GM08714 (cell line): Measurements from ENCODE around the gene OSBPL3.
"Not testable (repeated sequence)": the region's sequence is repeated elsewhere in the genome, so short reads cannot be mapped to it uniquely, and the experiment has no call there.

ENCODE experiments used
- H3K4me3 ChIP-seq: fragments of 200-500 bp; sonication (Bioruptor generic); 2 replicates; pipeline ENCODE4 v1.5.1; 2014; ENCODE audit warnings: mild to moderate bottlenecking, low read length, inconsistent platforms
- ZNF274 ChIP-seq: IDR thresholded peaks from 2 replicates; pipeline ENCODE4 v1.6.1; 2012; ENCODE audit warnings: mild to moderate bottlenecking, low read depth, low read length

Gene OSBPL3

GRCh38 chr7:24979863-24980533 is at the start of gene OSBPL3:
Gene OSBPL3, minus strand, starts transcription at chr7:24980178. Its CDS starts 87,706 bp downstream, at chr7:24892472.
- peak within 1 kb of the TSS; percentile 81 for H3K4me3 ChIP-seq
- TF ChIP-seq ZNF274, result no peak

GRCh38 chr7:25029075-25029474 is 49.1 kb upstream of the OSBPL3 start:
- no peak overlapping the region for H3K4me3 ChIP-seq
- TF ChIP-seq ZNF274, result no peak

GRCh38 chr7:25028370-25029021 is 48.5 kb upstream of the OSBPL3 start:
- no peak overlapping the region for H3K4me3 ChIP-seq
- no peak for TF ChIP-seq ZNF274

GRCh38 chr7:25026156-25026555 is 46.2 kb upstream of the OSBPL3 start:
- H3K4me3 ChIP-seq, result no peak overlapping the region
- TF ChIP-seq ZNF274, result no peak

GRCh38 chr7:25025218-25025671 is 45.3 kb upstream of the OSBPL3 start:
- TF ChIP-seq ZNF274, result no peak
- no peak overlapping the region for H3K4me3 ChIP-seq

DNA sequence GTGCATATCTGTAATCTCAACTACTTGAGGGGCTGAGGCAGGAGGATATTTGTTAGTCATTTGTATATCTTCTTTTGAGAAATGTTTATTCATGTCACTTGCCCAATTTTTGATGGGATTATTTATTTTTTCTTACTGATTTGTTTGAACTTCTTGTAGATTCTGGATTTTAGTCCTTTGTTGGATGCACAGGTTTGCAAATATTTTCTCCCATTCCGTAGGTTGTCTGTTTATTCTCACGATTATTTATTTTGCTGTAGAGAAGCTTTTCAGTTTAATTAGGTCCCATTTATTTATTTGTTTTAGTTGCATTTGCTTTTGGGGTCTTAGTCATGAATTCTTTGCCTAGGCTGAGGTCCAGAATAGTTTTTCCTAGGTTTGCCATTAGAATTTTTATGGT is 44.1 kb upstream of the OSBPL3 start:
- no peak overlapping the region for H3K4me3 ChIP-seq
- no peak for TF ChIP-seq ZNF274

GRCh38 chr7:25017671-25018070 is 37.7 kb upstream of the OSBPL3 start:
- not testable (repeated sequence) for H3K4me3 ChIP-seq

GRCh38 chr7:25014756-25015155 is 34.8 kb upstream of the OSBPL3 start:
- no peak for TF ChIP-seq ZNF274
- no peak overlapping the region for H3K4me3 ChIP-seq

DNA sequence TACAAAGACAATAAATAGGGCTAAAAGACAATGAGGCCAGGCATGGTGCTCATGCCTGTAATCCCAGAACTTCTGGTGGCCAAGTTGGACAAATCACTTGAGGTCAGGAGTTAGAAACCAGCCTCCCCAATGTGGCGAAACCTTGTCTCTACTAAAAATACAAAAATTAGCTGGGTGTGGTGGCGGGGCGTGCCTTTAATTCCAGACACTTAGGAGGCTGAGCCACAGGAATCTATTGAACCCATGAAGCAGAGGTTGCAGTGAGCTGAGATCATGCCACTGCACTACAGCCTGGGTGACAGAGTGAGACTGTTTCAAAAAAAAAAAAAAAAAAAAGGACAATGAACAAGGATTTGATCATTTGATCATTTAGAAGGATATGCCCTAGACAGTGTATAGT is 32.7 kb upstream of the OSBPL3 start:
- H3K4me3 ChIP-seq, result not testable (repeated sequence)

DNA sequence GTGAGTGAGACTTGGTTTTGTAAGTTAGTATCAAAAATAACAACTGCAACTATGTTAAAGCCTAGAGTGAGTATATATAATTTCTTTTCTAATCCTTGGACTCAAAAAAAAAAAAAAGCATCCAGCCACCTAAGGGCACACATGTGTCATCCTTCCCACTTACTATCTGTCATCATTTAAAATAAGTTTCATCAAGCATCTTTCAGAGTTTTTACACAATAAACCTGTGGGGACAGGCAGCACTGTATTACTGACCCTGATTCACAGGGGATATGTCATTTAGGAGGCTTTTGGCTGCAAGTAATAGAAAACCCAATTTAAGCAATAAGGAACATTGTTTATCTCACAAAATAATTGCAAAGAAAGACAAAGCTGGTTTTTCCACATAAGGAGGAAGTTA is 32.3 kb upstream of the OSBPL3 start:
- H3K4me3 ChIP-seq, result no peak overlapping the region
- no peak for TF ChIP-seq ZNF274

DNA sequence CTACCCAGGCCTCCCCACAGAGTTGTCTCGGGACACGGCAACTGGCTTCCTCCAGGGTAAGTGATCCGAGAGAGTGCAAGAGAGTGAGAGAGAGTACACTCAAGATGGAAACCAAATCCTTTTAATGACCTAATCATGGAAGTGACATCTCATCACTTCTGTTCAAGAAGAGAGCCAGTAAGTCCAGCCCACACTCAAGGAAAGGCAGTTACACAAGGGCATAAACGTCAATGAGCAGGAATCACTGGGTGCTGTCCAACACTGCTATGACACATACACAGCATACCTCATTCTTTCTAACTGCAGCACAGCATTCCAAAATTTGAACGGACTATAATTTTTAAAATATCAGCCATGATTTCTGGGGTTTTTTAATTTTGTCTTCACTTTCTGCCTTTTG is 29.3 kb upstream of the OSBPL3 start:
- no peak for TF ChIP-seq ZNF274
- no peak overlapping the region for H3K4me3 ChIP-seq

DNA sequence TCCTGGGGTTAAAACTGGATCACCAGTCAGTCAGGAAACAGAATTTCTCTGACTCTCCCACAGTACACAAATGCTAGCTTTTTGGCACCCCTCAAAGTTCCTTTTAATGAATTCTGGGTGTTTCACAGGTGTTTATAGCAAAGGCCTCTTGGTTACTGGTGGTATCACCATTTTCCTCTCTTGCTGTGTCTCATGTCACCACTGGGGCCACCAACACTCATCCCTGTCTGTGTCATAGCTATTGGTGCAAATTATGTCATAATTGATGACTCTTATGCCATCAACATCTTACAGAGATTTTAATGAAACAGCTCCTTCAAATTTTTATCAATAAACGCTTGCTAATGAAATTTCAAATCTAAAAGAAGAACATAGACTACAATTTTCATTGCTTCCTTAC is 27.7 kb upstream of the OSBPL3 start:
- no peak for TF ChIP-seq ZNF274
- H3K4me3 ChIP-seq, result no peak overlapping the region

- H3K4me3 ChIP-seq, result no peak overlapping the region
- TF ChIP-seq ZNF274, result no peak
Observed at GRCh38 chr7:25006276-25006675, 26.3 kb upstream of the OSBPL3 start.

GRCh38 chr7:25005658-25006057 is 25.7 kb upstream of the OSBPL3 start:
- TF ChIP-seq ZNF274, result no peak

GRCh38 chr7:25002786-25003185 is 22.8 kb upstream of the OSBPL3 start:
- TF ChIP-seq ZNF274, result no peak
- H3K4me3 ChIP-seq, result no peak overlapping the region

More at GRCh38 chr7:25005658-25006057, 25.7 kb upstream of the OSBPL3 start:
- no peak overlapping the region for H3K4me3 ChIP-seq

GRCh38 chr7:24995466-24995865 is 15.5 kb upstream of the OSBPL3 start:
- no peak overlapping the region for H3K4me3 ChIP-seq
- TF ChIP-seq ZNF274, result no peak
